Stimulated activated CD4-positive, alpha-beta T cell treated with anti-CD3 and anti-CD28 coated beads, Interleukin-15, amount 100 ng/mL, for 24 hours (primary cell): ENCODE data around the gene EXOSC5.

ENCODE experiments used
- DNase-seq: peaks from one replicate; pipeline ENCODE4 v3.0.0-alpha.2; 2020

Gene EXOSC5

GRCh38 chr19:41341669-41342490, 55.3 kb downstream of the EXOSC5 start:
- DNase-seq: no peak

- DNase-seq: no peak
Observed at GRCh38 chr19:41339936-41340335, 57.2 kb downstream of the EXOSC5 start.
